DMS53 treated with DMSO at 0.1 percent for 48 hours (cell line): ENCODE measurements around the gene GALNT10.

Source experiments
- DNase-seq: peaks from one replicate; lab custom pipeline; 2025; ENCODE audit not compliant: unreplicated experiment; lab: John Stamatoyannopoulos, UW

The GALNT10 gene

GRCh38 chr5:154202379-154203260 lies 12.1 kb downstream of the GALNT10 start:
- DNase-seq: no peak

GRCh38 chr5:154203798-154204578 lies 13.5 kb downstream of the GALNT10 start:
- no peak for DNase-seq

GRCh38 chr5:154205441-154206117 lies 15.0 kb downstream of the GALNT10 start:
- DNase-seq: no peak

- DNase-seq: no peak
Measured at GRCh38 chr5:154206311-154206710, 15.8 kb downstream of the GALNT10 start.

- DNase-seq: no peak
Measured at GRCh38 chr5:154207204-154207603, 16.7 kb downstream of the GALNT10 start.

GRCh38 chr5:154209591-154210081 lies 19.1 kb downstream of the GALNT10 start:
- DNase-seq: no peak

GRCh38 chr5:154210163-154210562 lies 19.6 kb downstream of the GALNT10 start:
- DNase-seq: no peak

GRCh38 chr5:154211641-154212390 lies 21.3 kb downstream of the GALNT10 start:
- no peak for DNase-seq

GRCh38 chr5:154213592-154213991 lies 23.1 kb downstream of the GALNT10 start:
- no peak for DNase-seq

- no peak for DNase-seq
Measured at GRCh38 chr5:154214371-154215106, 24.0 kb downstream of the GALNT10 start.

- no peak for DNase-seq
Measured at GRCh38 chr5:154215571-154216325, 25.2 kb downstream of the GALNT10 start.

- no peak for DNase-seq
Measured at GRCh38 chr5:154217462-154217861, 26.9 kb downstream of the GALNT10 start.

- DNase-seq: no peak
Measured at GRCh38 chr5:154218786-154219185, 28.3 kb downstream of the GALNT10 start.

- no peak for DNase-seq
Measured at GRCh38 chr5:154220625-154221024, 30.1 kb downstream of the GALNT10 start.

- no peak for DNase-seq
Measured at GRCh38 chr5:154221371-154221896, 30.9 kb downstream of the GALNT10 start.

- DNase-seq: no peak
Measured at GRCh38 chr5:154222414-154222813, 31.9 kb downstream of the GALNT10 start.

GRCh38 chr5:154223320-154223719 lies 32.8 kb downstream of the GALNT10 start:
- no peak for DNase-seq

GRCh38 chr5:154227090-154227489 lies 36.6 kb downstream of the GALNT10 start:
- DNase-seq: no peak

GRCh38 chr5:154228696-154229095 lies 38.2 kb downstream of the GALNT10 start:
- DNase-seq: no peak
